GM18867 (cell line): ENCODE results near the gene NOM1.

Experiments used
- ATAC-seq: cut with Tn5 transposase; IDR thresholded peaks from one replicate; pipeline ENCODE4 v1.9.1; 2021; ENCODE audit warnings: mild to moderate bottlenecking, moderate library complexity; ENCODE audit not compliant: unreplicated experiment

Gene NOM1

GRCh38 chr7:157003756-157004520, 54.4 kb downstream of the NOM1 start:
- ATAC-seq: no peak

DNA sequence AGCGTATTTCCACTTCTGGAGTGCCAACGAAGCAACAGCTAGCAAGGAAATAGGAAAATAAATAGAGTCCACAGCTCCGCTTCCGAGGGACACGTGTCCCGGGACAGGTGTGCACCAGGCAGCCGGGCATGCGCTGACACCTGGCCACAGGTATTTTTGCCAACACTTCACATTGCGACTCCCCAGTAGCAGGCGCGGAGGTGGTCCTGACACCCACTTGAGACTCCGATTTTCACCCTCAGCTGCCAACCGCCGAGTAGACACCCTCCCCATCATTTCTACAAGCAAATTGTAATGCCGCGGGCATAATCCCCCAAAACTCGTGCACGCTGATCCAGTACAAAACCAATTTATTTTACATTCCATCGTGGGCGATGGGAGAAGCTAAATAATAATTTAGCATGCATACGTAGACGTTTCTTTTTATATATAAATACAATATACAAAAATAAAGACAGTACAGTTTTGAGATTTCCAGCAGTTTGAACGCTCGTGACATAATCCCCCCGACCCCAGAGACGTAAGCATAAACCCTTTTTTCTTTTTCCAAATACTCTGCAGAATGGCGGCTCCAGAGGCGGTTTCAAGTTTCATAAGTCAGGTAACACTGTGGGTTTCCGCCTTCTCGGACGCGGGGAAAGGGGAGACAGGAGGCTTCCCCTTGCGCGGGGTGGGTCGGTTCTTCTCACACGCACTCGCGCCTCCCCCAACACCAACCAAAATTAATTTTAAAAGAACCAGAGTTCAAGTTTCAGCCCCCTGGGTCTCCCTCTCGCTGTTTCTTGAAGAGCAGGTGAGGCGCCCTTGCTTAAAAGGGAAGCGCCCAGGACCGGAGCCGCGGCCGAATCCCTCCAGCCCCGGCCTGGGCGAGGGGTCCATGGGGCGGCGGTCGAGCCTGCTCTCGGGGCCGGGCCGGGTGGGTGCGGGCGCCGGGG, 55.3 kb downstream of the NOM1 start:
- ATAC-seq: no peak

- ATAC-seq: no peak
Measured at GRCh38 chr7:157005456-157006204, 56.1 kb downstream of the NOM1 start.

- no peak for ATAC-seq
Measured at GRCh38 chr7:157006205-157006747, 56.8 kb downstream of the NOM1 start.

- ATAC-seq: no peak
Measured at GRCh38 chr7:157006829-157007469, 57.4 kb downstream of the NOM1 start.

- ATAC-seq: no peak
Measured at GRCh38 chr7:157007470-157008066, 58.1 kb downstream of the NOM1 start.

DNA sequence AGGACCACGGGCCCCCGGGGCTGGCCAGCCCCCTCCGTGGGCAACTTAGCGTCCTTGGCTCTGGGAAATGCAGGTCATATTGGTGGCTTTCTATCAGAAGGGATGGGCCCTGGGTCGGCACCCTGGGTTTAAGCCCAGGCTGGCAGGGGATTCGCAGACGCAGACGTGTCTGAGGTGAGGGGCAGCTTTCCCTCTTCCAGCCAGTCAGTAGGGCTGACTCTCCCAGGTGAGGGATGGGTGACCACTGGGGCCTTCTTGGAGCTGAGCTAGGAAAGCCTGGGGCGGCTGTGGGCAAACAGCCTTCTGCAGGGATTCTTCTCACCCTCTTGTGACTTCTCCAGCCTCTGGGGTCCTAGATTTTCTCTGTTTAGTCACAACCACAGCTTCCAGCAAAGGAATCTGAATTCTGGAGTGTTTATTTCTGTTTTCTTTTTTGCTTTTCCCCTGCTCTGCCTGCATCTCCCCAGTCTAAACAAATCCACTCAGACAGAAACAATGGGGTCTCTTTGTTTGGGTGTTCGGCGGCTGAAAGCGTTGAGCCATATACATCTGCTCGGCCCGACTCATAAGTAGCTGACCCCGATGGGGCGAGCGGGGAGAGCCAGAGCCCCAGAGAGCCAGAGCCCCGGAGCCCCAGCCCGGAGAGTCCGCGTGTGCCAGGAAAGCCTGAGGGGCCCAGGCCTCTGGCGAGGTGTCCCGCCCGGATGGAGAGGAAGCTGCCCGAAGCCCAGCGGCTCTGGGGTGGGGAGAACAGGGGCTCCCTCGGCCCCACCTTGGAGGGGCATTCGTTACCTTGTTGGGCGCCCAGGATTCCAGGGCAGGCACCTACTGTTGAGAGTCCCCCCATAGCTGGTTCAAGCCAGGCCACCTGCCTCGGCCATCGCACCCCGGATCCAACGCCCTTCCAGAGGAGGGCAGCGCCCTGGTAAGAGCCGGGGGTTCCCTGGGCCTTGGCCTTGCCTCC, 59.0 kb downstream of the NOM1 start:
- no peak for ATAC-seq

- ATAC-seq: no peak
Measured at GRCh38 chr7:157009170-157009777, 59.8 kb downstream of the NOM1 start.

- ATAC-seq: peak; percentile 51
Measured at GRCh38 chr7:157009778-157010587, 60.5 kb downstream of the NOM1 start.

DNA sequence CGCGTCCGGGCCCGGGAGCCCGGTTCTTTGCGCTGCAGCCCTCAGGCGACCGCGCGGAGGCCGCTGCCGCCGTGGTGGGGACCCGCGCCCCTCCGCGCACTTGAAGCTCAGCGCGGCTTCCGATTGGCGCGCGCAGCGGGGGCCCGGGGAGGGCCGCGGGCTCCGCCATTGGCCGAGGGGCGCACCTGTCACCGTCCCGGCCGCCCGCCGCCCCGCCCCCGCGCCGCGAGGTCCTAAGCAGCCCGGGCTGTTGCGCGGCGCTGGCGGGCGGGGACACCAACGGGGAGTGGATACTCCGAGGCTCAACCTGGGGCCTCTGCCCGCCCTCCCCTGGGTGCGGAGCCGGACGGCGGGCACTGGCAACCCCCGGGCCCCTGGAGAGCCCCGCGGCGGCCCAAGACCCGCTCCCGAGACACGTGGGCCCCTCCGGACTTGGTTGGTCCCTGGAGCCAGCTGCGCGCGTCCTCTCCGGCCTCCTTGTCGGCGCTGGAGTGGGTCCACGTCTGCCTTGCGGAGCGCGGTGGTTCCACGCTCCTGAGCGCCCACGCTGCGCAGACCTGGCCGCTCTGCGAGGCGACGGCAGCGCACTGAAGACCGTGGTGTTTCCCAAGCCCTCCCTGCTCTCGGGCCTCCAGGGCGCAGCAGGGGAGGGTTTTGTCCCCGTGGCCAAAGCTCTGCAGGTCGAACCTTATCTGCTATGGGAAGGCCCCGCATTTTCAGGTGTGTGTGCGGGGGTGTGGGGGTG, 61.2 kb downstream of the NOM1 start, which contains the start of gene MNX1:
Gene MNX1, minus strand, starts transcription at position 76 of the 745 bp plus-strand sequence. CDS start 313 bp downstream, outside the sequence.
- peak; percentile 94 for ATAC-seq

DNA sequence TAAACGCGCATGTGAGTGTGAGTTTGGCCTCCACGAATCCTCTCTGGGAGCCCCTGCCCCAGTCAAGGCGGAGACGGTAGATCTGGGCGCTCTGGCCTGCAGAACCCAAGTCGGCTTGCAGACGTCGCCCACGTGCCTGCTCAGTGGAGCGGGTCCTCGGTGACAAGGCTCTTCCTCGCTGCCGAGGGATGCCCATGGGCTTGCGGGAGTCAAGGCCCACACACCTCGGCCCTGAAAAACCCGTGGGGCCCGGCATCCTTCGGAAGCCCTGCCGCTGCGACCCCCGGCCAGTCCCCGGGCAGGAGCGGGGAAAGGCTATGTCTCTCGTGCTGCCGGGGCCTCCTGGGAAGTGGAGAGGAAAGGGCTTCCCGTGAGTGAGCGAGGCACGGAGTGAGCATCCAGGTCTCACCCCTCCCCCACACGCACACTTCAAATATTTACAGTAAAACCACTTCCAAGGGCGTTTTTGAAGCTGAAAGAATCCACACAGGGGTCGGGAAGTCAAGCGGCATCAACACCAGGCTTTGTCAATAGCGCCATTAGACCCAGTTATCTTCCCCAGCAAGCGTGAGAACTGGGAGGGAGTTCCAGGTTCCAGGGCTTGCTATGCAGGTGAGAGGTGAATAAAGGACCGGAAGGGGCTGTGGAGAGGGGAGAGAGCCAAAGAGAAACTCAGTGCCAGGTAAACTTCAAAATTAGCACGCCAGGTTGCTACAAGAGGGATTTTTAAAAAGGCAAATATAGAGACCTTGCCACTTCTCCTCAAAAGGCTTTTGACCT, 62.0 kb downstream of the NOM1 start:
- ATAC-seq: no peak

DNA sequence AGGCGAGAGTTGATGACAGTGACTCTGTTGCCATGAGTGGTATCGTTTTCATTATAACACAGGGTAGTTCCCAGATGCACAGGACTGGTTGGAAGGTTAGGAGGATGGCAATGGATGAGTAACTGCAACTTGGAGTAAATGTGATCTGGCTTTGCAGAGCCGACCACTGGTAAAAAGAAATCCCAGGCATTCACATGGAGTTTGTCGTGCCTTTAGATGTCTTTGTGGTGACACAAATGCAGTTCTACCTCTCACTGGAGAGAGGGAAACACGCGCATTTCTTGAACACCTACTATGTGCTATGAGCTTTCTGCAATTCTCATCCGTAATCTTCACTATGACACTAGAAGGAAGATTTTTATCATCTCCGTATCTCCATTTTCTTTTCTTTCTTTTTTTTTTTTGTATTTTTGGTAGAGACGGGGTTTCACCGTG, 62.6 kb downstream of the NOM1 start:
- ATAC-seq: no peak

- ATAC-seq: no peak
Measured at GRCh38 chr7:157013101-157013500, 63.6 kb downstream of the NOM1 start.

DNA sequence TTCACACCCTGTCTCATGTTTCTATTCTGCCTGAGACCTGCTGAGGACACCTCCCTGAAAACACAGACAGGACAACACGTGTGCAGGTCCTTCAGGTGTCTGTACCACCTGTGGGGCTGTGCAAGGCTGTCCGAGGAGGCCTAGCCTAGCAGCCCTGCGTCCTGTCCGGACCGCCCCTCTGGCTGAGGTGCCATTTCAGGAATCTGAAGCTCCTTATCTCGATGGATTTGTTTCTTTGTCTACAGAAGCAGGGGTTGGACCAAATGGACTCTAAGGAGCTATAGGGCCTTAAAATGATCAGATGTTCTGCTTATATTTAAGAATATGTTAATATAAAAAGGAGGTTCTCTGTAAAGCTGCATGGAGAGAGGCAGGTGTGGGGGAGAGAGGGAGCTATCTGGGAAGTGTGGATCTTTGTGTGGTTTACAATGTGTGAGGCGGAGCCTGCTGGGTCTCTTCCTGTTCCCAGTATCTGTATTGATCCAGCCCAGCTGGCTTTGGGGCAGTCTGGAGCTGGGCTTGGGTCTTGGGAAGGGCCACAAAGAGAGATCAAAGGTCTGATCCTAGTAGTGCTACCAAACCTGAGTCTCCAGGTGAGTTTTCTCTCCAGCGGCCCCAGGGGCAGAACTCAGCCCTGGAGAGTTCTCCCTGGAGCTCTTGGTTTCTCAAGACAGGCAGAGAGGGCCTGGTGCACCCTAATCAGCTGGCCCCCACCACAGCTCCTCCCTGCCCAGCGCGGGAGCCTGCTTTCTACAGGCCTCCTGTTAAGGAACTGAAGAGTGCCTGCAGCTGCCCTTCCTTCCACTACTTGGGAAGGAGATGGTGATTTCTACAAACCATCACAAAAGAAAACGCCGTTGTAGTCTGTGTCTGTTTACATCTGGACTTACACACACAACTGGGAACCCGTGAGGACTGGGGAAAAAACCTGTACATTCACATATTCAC, 64.4 kb downstream of the NOM1 start:
- no peak for ATAC-seq
